ENCODE measurements around the gene NF2. TPM values are rescaled to one million over a fixed set of nuclear protein-coding genes. Genes with fewer than 3 reads are reported as not detected.

NF2 gene
- total RNA-seq, 1 donor from 2014 or later: 37.3 TPM

DNA sequence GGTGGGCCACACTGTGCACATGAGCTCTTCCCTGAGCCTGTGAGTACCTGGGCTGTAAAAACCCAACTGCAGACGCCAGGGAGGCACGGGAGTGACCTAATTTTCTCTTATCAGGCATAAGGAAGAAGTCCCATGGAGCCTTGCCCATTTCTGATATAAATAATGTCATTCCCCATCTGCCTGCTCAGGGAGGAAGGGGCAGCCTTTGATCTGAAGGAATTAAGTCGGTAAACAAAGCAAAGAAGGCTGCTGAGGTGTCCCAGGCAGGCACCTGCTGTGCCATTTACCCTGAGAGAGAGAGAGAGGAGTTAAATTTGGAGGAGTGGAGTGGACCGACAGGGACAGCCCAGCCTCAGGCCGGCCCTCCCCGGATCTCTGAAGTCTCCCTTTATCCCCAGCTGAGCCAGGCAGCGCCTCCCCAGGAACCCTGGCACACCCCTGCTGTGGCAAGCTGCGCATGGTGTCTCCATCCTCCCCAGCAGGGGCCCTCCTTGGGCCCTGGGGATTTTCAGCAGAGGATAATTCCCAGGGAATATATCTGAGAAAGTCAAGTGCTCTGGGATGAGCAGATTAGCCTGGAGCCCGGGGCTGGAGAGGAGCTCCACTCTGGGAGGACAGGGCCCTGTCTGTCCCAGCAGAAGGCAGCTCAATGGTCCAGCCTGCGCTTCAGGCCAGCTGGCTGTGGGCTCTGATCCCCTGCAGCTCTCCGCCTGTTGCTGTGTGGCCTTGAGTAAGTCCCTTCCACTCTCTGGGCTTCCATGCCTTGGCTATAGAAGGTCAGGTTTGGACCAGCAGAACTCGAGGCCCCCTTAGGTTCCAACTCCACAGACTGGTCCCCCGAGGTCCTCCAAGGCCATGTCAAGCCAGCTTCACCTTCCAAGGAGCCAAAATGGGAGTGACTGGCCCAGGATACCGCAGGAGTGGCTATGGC lies 98.8 kb downstream of the NF2 start:
- H3K4me1 ChIP-seq: peaks cover 0 to 7% of the 10 kb centered on the region in 2 donors
- intact Hi-C loops (cut with DNase I): no loop called here
- no peaks in the 10 kb centered on the region for H3K27me3 ChIP-seq
- no peaks in the 10 kb centered on the region for H3K9me3 ChIP-seq
- H3K4me3 ChIP-seq: no peak overlapping the region
- TF ChIP-seq, protein P1, sequence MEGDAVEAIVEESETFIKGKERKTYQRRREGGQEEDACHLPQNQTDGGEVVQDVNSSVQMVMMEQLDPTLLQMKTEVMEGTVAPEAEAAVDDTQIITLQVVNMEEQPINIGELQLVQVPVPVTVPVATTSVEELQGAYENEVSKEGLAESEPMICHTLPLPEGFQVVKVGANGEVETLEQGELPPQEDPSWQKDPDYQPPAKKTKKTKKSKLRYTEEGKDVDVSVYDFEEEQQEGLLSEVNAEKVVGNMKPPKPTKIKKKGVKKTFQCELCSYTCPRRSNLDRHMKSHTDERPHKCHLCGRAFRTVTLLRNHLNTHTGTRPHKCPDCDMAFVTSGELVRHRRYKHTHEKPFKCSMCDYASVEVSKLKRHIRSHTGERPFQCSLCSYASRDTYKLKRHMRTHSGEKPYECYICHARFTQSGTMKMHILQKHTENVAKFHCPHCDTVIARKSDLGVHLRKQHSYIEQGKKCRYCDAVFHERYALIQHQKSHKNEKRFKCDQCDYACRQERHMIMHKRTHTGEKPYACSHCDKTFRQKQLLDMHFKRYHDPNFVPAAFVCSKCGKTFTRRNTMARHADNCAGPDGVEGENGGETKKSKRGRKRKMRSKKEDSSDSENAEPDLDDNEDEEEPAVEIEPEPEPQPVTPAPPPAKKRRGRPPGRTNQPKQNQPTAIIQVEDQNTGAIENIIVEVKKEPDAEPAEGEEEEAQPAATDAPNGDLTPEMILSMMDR (IDR thresholded peaks at IDR 0.05): no peak
- no peak overlapping the region for H3K27ac ChIP-seq
- no peak for DNase-seq (ENCODE audit: low spot score in 2 of 2)
- no peaks in the 10 kb centered on the region for H3K36me3 ChIP-seq

DNA sequence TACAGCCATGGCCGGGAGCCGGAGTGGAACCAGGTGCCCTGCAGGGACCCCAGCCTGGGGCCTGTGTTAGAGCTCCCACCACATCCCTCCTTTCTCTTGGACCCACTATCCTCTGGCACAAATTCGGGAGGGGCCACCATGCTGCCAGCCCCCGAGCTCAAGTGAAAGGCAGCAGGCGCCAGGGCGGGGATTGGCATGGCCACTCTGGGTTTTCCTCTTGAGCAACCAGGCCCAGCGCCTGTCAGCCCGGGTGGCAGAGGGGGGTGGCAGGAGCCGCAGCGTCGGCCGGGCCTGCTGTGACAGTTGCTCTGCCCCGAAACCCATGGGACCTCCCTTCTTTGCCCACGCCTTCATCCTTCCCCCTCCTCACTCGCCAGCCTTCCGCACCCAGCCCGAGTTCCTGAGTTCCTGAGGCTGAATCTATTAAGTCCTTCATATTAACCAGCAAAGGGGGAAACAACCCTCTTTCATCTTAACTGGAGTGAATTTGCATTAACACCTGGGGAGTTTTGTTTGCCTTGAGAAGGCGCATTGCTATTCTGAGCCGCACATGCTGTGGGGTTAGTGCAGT lies 99.6 kb downstream of the NF2 start:
- TF ChIP-seq, protein P1 (IDR thresholded peaks at IDR 0.05): no peak
- Histone ChIP-seq H3K27me3 (no peaks in the 10 kb centered on the region), H3K9me3 (no peaks in the 10 kb centered on the region), H3K4me3 (no peak overlapping the region), H3K36me3 (no peaks in the 10 kb centered on the region), H3K4me1 (peaks cover 0 to 7% of the 10 kb centered on the region in 2 donors), H3K27ac (no peak overlapping the region)
- no peak for DNase-seq (ENCODE audit: low spot score in 2 of 2)
- intact Hi-C loops (cut with DNase I): no loop called here

DNA sequence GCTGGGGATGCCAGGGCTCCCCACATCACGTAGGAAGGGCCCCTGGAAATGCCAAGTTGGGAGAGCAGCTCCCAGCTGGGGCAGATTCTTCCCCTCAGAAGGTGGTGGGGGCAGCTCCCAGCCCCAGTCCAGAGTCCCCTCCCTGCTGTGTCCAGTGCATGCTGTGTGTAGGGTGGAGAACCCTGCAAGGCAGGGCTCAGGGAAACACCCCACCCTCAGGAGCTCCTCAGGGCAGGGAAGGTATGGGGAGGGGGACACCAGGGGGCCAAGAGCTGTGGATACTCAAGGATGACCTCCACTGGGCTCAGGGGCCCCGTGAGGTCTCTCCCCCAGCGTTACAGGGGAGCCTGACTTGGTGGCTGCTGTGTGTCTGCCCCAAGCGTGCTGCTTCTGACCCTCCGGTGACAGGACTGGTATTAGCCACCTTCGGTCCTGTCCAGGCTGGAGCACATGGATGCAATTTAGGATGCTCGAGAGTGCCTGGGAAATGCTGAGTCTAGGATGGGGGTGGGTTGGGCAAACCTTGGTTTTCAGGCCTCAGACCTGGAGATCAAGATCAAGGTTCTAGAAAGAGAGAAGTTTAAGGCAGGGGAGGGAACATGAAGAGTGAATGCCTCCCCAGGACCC lies 100.2 kb downstream of the NF2 start:
- no peak for DNase-seq (ENCODE audit: low spot score in 2 of 2)
- intact Hi-C loops (cut with DNase I): no loop called here
- Histone ChIP-seq H3K4me3 (no peak overlapping the region), H3K36me3 (no peaks in the 10 kb centered on the region), H3K27me3 (no peaks in the 10 kb centered on the region), H3K27ac (no peak overlapping the region), H3K4me1 (peaks cover 0 to 7% of the 10 kb centered on the region in 2 donors), H3K9me3 (no peaks in the 10 kb centered on the region)
- TF ChIP-seq, protein P1 (IDR thresholded peaks at IDR 0.05): no peak

DNA sequence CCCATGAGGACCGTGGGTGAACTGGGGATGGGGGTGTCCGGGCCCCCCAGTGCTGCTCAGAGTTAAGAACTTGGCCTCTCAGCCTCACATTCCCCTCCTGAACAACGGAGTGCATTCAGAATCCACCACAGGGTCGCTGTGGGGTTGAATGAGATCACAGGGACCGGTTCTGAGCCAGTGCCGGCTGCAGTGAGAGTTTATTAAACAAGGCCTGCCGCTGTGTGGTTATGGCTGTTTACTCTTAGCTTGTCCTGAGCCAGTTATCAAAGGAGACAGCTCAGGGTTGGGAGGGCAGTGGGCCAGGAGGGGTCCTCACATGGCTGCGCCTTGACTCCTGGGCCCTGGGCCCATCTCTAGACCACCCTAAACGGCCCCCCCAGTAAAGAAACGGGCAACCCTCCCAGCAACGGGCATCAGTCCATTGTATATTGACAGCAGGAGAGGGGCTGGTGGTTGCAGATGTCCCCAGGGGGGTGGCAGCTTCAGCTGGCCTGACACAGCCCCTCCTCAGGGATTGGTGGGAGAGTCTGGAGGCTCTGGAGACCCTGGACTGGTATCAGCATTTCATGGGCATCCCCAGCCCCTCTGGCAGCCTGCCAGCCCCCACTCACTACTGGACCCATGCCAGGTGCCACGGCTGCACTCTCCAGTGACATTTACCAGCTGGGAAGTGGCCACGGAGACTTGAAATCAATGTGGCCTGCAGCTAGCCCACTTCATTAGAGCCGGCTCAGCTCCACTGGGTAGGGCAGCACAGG lies 101.3 kb downstream of the NF2 start:
- H3K27me3 ChIP-seq: no peaks in the 10 kb centered on the region
- no peaks in the 10 kb centered on the region for H3K9me3 ChIP-seq
- H3K4me1 ChIP-seq: peaks cover 0 to 7% of the 10 kb centered on the region in 2 donors
- intact Hi-C loops (cut with DNase I): no loop called here
- no peak for DNase-seq (ENCODE audit: low spot score in 2 of 2)
- H3K4me3 ChIP-seq: no peak overlapping the region
- no peaks in the 10 kb centered on the region for H3K36me3 ChIP-seq
- no peak overlapping the region for H3K27ac ChIP-seq
- TF ChIP-seq, protein P1 (IDR thresholded peaks at IDR 0.05): no peak

DNA sequence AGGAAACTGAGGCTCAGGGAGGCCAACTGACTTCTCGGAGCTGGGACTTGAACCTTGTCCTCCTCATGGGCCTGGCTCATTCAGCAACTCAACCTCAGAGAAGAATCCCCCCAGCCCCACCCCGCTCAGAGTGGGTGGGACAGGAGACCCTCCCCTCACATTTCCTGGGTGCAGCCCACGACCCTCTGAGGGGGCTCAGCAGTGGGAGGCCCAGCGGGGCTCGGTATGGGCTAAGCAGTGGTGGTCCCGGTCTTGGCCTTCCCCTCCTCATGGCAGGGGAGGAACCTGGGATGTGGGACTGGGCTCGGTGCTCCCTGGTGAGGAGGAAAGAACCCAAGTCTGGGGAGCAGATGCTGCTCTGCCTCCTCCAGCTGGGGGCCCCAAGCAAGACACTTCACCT lies 102.2 kb downstream of the NF2 start:
- intact Hi-C loops (cut with DNase I): no loop called here
- no peaks in the 10 kb centered on the region for H3K9me3 ChIP-seq
- TF ChIP-seq, protein P1 (IDR thresholded peaks at IDR 0.05): no peak
- no peak for DNase-seq (ENCODE audit: low spot score in 2 of 2)
- no peak overlapping the region for H3K27ac ChIP-seq
- H3K4me1 ChIP-seq: peaks cover 0 to 7% of the 10 kb centered on the region in 2 donors
- H3K36me3 ChIP-seq: no peaks in the 10 kb centered on the region
- H3K27me3 ChIP-seq: no peaks in the 10 kb centered on the region
- no peak overlapping the region for H3K4me3 ChIP-seq

Measured in ascending aorta (tissue), 2 donors.